NCI-H2171 treated with DMSO at 0.1 percent for 48 hours (cell line): Measurements from ENCODE around the gene PBX4.

Experiments
- DNase-seq: peaks from one replicate; lab custom pipeline; 2025; lab: John Stamatoyannopoulos, UW

The PBX4 gene

GRCh38 chr19:19649155-19649554, 30.7 kb upstream of the PBX4 start:
- DNase-seq = no peak

GRCh38 chr19:19647037-19647835, 28.7 kb upstream of the PBX4 start:
- no peak for DNase-seq

- no peak for DNase-seq
These were observed 26.9 kb upstream of the PBX4 start for GRCh38 chr19:19645233-19645870.

GRCh38 chr19:19644054-19644388, 25.5 kb upstream of the PBX4 start:
- DNase-seq = no peak

GRCh38 chr19:19643158-19644053, 24.9 kb upstream of the PBX4 start, which contains the start of gene GMIP:
GMIP (minus strand) TSS chr19:19643657; CDS start chr19:19643529, 128 bp downstream.
- DNase-seq = peak; percentile 75

- peak; percentile 73 for DNase-seq
These were observed 24.1 kb upstream of the PBX4 start for GRCh38 chr19:19642506-19643157.

GRCh38 chr19:19637523-19638251, 19.2 kb upstream of the PBX4 start:
- no peak for DNase-seq

GRCh38 chr19:19637186-19637522, 18.7 kb upstream of the PBX4 start:
- no peak for DNase-seq

- DNase-seq = no peak
These were observed 18.2 kb upstream of the PBX4 start for GRCh38 chr19:19636573-19637185.

- DNase-seq = no peak
These were observed 16.8 kb upstream of the PBX4 start for GRCh38 chr19:19635313-19635702.

GRCh38 chr19:19634516-19635312, 16.2 kb upstream of the PBX4 start:
- DNase-seq = no peak

GRCh38 chr19:19633711-19634515, 15.4 kb upstream of the PBX4 start:
- no peak for DNase-seq

GRCh38 chr19:19632661-19633060, 14.2 kb upstream of the PBX4 start:
- DNase-seq = no peak

GRCh38 chr19:19631346-19631745, 12.9 kb upstream of the PBX4 start:
- DNase-seq = no peak

GRCh38 chr19:19630426-19630825, 11.9 kb upstream of the PBX4 start:
- no peak for DNase-seq

GRCh38 chr19:19630062-19630414, 11.6 kb upstream of the PBX4 start:
- no peak for DNase-seq

- peak; percentile 75 for DNase-seq
These were observed 10.1 kb upstream of the PBX4 start for GRCh38 chr19:19628501-19629134.

- DNase-seq = peak; percentile 75
These were observed 9.4 kb upstream of the PBX4 start, which contains the start of gene LPAR2 for GRCh38 chr19:19627621-19628500. LPAR2 (minus strand) TSS chr19:19628220; CDS start chr19:19627275, 945 bp downstream.
